HG03442 (cell line): ENCODE measurements around the gene ABCE1.

Experiments used
- ATAC-seq: cut with Tn5 transposase; IDR thresholded peaks from one replicate; pipeline ENCODE4 v1.9.1; 2021; ENCODE audit warnings: mild to moderate bottlenecking, moderate library complexity; ENCODE audit not compliant: unreplicated experiment

The ABCE1 gene

DNA sequence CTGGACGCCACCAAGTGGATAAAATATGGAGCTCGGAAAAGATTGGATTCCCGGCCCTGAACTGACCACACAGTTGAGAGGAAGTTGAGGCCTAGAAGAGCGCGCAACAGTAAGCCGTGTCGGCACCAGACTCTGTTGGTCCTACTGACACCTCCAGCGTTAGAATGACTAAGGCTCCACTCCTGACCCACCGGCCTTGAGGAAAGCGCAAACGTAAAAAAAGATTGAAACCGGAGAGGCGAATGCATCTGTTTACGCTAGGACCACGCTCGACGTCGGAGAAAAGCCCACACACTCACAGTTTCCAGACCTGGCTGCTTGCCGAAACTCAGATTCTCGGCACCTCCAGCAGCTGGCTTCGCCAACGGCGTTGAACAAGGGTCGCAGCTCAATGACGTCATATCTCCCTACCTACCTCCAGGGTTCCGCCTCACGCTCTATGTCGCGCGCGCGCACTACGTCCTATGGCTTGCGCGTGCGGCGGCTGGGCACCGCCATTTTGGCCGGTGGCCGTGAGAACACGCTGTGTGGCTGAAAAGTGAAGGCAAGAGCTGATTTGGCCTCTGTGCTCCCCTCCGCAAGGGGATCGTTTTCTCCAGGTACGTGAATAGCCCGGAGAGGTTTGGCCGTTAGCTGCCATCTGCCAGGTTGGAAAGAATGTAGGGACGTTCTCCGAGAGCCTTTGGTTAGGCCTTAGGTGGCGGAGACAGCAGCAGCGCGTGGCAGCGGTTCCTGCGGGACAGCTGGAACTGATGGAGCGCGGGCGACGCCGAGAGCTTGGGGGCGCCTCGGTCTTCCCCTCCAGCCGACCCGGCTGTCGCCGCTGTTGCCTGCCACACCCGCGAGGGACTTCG is at the start of gene ABCE1, which contains the start of gene ANAPC10:
Gene ABCE1 (plus strand): TSS at position 491 of the 854 bp plus-strand sequence. CDS start 6,102 bp downstream, outside the sequence.
Gene ANAPC10 (minus strand): TSS at position 376 of the 854 bp plus-strand sequence. CDS start 2,097 bp downstream, outside the sequence.
- peak; percentile 74 for ATAC-seq

- ATAC-seq, result no peak
Observed at GRCh38 chr4:145048817-145049216, 49.3 kb upstream of the ABCE1 start.

DNA sequence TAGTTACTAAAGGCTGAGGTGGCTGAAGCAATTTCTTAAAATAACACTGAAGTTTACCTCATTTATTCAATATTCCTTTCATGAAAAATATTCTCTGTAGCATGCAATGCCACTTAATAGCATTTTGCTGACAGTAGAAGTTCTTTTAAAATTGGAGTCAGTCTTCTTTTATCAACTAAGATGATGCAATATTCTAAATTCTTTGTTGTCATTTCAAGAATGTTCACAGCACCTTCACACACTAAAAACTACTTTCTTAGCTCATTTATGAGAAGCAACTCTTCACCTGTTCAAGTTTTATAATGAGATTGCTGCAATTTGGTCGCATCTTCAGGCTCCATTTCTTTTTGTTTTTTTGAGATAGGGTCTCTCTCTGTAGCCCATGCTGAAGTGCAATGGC is 48.9 kb upstream of the ABCE1 start:
- ATAC-seq, result no peak

DNA sequence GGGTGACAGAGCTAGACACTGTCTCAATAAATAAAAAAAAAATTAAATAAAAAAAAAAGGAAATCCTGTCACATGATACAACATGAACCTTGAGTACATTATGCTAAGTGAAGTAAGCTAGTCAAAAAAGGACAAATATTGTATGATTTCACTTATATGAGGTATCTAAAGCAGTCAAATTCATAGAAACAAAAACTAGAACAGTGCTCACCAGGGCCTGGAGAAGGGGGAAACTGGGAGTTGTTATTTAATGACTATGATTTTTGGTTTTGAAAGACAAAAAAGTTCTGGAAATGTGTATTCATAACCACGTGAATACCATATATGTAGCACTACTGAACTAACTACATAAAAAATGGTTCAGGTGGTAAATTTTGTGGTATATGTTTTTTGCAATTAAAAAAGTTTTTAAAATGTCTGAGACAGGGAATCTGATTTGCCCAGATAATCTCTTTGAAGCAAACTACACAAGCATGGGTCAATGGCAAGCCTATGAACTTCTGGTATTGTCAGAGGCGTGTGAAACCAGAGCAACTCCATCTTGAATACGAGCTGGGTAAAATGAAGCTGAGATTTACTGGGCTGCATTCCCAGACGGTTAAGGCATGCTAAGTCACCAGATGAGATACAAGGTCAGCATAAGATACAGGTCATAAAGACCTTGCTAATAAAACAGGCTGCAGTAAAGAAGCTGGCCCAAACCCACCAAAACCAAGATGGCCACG is 42.4 kb upstream of the ABCE1 start:
- no peak for ATAC-seq

GRCh38 chr4:145056325-145057130 is 41.6 kb upstream of the ABCE1 start:
- ATAC-seq, result no peak

DNA sequence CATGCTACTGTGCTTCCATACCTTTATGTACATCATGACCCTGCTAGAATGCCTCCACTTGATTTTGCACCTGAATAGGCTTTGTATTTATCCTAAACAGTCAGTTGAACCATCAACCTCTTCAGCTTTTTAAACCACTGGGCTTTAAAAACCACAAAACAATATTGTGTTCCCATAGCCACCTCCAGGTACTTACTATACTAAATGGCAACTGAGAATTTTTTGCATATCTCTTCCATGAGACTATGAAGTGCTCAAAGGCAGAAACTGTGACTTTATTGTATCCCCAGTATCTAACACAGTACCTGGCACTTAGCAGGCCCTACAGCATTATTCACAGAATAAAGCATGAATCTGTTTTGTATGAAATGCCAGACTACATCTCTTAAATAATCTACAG is 39.9 kb upstream of the ABCE1 start:
- ATAC-seq, result no peak

DNA sequence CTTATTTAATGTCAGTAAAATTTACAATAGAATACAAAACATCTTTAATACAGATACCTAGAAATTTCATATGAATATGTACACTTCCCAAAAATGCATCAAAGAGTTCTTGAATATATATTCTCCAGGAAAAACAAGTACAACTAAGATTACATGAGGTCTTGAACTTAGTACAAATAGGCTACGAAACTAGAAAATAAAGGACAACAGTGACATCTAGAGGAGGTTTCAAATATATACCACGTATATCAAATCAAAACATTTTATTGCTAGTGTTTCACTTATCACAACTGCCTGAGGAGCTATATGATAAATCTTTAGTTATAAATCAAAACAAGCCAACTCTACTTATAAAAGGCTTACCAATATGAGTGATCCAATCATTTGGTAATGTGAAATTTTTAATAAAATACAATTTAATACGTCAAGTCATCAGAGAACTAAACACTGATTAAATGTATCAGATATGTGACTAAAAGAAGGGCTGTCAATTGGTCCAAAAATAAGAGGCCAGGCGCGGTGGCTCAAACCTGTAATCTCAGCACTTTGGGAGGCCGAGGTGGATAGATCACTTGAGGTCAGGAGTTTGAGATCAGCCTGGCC is 36.7 kb upstream of the ABCE1 start:
- peak; percentile 54 for ATAC-seq

- ATAC-seq, result no peak
Observed at GRCh38 chr4:145066063-145066501, 32.0 kb upstream of the ABCE1 start.

DNA sequence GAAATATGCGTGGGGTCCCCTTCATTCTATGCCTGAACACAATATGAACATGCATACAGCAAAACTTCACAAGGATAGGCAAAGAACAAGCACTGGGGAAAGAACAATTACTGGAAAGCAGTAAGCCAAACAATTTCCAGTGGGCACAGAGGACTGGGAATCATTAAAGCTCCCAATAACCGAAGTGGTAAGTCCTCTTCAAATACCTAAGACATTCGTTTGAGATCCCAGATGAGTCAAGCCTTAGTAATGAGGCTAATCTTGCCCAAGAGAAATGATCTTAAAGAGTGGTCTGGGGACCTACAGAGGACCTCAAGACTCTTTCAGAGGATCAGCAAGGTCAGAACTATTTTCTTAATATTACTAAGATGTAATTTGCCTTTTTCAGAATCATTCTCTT is 28.8 kb upstream of the ABCE1 start:
- ATAC-seq, result no peak

DNA sequence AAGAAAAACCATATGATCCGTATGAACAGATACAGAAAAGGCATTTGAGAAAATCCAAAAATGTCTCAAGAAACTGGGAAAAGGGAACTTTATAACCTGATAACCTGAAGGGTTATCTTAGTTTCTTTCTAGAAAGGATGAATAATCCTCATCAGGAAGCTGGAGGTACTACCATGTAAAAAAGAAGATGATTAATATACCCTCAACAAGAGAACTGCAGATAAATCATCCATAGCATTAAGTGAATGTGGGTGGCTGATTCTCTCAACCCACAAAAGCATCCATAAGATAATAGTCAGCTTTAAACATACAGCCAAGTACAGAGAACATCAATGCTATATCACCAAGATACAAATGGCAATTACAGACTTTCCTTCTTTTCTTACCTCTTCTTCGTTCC is 26.6 kb upstream of the ABCE1 start:
- no peak for ATAC-seq

DNA sequence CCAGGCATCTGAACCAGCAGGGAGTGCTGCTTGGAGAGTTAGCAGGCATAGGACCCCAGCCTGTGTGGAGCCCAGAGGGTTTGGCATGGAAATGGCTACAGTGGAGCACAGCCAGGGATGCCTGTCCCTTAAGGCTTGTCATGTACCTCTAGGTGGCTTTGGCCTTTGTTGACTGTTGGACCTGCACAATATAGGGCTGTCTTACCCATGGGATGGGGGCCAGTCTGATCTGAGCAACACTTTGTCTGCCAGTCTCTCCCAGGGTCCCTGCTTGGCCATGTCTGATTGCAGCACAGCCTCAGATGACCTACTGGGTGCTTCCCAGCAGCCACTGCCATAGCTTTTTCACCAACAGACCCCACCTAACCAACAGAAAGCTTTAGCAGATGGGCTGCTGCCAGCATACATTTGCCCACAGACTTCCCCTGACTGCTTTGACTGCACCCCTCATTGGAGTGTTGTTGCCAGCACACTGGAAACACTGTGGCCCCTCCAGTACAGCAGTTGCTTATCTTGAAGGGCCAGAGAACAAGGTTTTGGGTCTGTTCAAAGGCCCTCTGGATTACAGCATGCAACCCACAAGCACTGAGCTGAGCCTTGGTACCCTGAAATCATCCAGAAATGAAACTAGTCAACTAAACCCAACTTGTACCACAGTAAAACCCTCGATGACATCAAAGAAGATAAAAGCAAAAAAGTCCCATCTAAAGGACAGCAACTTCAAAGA is 22.2 kb upstream of the ABCE1 start:
- ATAC-seq, result no peak

DNA sequence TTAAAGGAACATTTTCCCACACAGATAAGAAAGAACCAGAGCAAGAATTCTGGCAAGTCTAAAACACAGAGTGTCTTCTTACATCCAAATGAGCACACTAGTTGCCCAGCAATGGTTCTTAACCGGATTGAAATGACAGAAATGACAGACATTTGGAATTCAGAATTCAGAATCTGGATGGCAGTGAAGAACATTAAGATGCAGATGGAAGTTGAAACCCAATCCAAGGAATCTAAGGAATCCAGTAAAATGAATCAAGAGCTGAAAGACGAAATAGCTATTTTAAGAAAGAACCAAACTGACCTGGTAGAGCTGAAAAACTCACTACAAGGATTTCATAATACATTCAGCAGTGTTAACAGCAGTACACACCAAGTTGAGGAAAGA is 21.6 kb upstream of the ABCE1 start:
- ATAC-seq, result no peak

GRCh38 chr4:145081756-145082155 is 16.4 kb upstream of the ABCE1 start:
- ATAC-seq, result no peak

DNA sequence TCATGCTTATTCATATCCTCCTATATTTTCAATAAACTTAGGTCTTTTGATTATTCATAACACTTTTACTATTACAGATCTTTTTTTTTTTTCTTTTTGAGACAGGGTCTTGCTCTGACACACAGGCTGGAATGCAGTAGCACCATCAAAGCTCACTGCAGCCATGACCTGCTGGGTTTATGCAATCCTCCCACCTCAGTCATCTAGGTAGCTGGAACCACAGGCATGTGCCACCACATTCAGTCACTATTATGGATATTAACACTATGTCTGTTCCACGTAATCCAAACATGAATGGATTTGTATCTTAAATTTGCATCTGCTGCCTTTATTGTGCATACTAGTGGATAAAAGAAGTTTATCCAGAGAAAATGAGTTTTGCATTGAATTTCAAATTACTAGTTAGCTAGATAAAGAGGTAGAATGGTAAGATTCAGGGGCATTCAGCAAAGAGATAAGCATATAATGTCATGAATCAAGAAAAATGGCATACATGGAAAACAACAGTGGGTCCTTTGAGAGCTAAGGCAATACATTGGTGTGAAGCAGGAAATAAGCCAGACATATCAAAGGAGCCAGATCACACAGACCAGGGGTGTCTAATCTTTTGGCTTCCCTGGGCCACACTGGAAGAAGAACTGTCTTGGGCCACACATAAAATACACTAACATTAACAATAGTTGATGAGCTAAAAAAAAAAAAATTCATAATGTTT is 14.1 kb upstream of the ABCE1 start:
- no peak for ATAC-seq

DNA sequence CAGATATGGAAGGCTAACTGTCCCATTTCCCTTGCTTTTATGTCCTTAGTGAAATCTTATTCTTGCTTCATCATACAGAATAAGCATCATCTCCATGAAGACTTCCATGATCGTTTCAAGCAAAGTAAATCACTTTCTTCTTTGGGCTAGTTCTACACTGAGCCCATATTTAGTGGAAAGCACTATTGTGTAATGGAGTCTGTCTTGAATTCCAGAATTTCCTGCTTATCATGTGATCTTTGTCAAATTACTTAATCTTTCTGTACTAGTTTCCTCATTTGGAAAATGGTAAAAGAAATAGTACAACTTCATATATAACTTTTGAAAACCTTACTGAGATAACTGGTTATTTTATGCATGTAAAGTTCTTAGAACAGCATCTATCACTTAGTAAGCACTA is 7.7 kb upstream of the ABCE1 start:
- ATAC-seq, result no peak

DNA sequence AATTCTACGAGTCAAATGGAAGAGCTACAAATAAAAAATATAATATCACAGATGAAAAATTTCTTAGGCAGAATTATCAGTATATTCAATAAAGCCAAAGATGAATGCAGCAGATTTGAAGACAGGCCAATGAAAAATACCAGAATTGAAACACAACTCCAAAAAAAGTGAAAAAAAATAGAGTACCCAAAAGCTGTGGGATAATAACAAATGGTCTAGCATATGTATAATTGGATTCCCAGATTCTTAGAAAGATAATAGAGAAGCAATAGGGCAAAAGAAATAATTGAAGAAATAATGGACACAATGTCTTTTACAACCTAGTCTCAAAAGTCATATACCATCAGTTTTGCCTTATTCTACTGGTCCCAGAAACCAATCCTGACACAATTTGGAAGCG is 4.5 kb upstream of the ABCE1 start:
- ATAC-seq, result no peak

- peak; percentile 1 for ATAC-seq
Observed at GRCh38 chr4:145097331-145097820, 735 bp upstream of the ABCE1 start.

GRCh38 chr4:145098675-145099037 is 545 bp downstream of the ABCE1 start:
- peak; percentile 19 for ATAC-seq

DNA sequence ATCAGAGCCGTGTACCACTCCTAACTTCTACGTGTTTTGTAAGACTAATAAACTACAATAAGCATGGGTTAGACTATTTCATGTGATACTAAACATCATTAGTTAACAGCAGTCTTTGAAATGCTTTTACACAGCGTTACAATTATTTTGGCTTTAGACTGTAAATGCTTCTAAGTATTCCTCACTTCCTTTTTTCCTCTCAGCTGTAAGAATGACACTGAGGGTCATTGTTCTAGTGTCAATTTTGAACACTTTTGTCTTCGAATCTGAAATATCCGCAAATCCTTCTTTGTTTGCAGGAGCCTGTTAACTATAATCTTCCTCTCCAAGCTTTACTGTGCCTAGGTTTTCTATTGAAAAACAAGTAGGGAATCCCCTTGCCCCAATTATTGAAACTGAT is 1.5 kb downstream of the ABCE1 start:
- ATAC-seq, result no peak
